ENCODE data around the gene DUOXA1.

DUOXA1 gene

DNA sequence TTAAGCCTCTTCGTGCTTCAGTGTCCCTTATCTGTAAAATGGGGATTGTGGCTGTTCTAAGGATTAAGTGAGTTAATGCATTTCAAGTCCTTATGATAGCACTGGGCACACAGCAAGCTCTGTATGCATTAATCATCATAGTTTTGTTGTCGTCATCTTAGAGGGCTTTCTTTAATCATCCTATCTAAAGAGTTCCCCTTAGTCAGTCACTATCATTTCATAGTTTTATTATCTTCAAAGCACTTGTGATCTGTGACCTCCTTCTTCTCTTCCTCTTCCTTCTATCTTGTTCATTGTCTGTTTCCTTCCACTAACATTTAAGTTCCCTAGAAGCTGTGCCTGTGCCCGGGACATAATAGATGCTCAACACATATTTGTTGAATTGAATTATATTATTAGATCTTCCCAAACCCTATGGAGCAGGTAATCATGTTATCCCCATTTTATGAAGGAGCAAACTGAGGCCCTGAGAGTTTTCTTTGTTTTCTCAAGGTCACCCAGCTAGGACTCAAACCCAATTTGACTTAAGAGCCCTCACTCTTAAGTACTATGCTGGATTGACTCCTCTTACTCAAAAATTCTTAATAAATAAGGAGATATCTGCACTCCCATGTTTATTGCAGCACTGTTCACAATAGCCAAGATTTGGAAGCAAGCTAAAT, 39.8 kb downstream of the DUOXA1 start:
- no peak overlapping the region for H2AFZ ChIP-seq (ENCODE audit: low read length)
- no peak overlapping the region for H3K4me3 ChIP-seq (ENCODE audit: low read length, poor library complexity, severe bottlenecking)
- H4K20me1 ChIP-seq (ENCODE audit: insufficient read depth, low read length, poor library complexity, severe bottlenecking) = no peaks in the 10 kb centered on the region
- H3K79me2 ChIP-seq (ENCODE audit: insufficient read depth, low read length) = no peaks in the 10 kb centered on the region
- no peak overlapping the region for H3K4me2 ChIP-seq (ENCODE audit: low read depth, low read length, poor library complexity, severe bottlenecking)
- H3K9me3 ChIP-seq (ENCODE audit: insufficient read depth, low read depth, low read length) = no peaks in the 10 kb centered on the region
- H3K9me2 ChIP-seq (replicated peaks; ENCODE audit: low read depth, low read length) = no peaks in the 10 kb centered on the region
- H3K36me3 ChIP-seq (ENCODE audit: insufficient read depth, low read length) = no peaks in the 10 kb centered on the region
- TF ChIP-seq, protein P1, sequence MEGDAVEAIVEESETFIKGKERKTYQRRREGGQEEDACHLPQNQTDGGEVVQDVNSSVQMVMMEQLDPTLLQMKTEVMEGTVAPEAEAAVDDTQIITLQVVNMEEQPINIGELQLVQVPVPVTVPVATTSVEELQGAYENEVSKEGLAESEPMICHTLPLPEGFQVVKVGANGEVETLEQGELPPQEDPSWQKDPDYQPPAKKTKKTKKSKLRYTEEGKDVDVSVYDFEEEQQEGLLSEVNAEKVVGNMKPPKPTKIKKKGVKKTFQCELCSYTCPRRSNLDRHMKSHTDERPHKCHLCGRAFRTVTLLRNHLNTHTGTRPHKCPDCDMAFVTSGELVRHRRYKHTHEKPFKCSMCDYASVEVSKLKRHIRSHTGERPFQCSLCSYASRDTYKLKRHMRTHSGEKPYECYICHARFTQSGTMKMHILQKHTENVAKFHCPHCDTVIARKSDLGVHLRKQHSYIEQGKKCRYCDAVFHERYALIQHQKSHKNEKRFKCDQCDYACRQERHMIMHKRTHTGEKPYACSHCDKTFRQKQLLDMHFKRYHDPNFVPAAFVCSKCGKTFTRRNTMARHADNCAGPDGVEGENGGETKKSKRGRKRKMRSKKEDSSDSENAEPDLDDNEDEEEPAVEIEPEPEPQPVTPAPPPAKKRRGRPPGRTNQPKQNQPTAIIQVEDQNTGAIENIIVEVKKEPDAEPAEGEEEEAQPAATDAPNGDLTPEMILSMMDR (conservative IDR thresholded peaks at IDR 0.05; ENCODE audit: low read length) = no peak
- no peaks in the 10 kb centered on the region for H3F3A ChIP-seq (ENCODE audit: low read depth)
- no peaks in the 10 kb centered on the region for H3K27me3 ChIP-seq (ENCODE audit: insufficient read depth, low read length, poor library complexity, severe bottlenecking)
- no peak overlapping the region for H3K9ac ChIP-seq (ENCODE audit: low read depth, low read length, poor library complexity, severe bottlenecking)
- no peaks in the 10 kb centered on the region for H3K4me1 ChIP-seq (ENCODE audit: insufficient read depth, low read length, poor library complexity, severe bottlenecking)

DNA sequence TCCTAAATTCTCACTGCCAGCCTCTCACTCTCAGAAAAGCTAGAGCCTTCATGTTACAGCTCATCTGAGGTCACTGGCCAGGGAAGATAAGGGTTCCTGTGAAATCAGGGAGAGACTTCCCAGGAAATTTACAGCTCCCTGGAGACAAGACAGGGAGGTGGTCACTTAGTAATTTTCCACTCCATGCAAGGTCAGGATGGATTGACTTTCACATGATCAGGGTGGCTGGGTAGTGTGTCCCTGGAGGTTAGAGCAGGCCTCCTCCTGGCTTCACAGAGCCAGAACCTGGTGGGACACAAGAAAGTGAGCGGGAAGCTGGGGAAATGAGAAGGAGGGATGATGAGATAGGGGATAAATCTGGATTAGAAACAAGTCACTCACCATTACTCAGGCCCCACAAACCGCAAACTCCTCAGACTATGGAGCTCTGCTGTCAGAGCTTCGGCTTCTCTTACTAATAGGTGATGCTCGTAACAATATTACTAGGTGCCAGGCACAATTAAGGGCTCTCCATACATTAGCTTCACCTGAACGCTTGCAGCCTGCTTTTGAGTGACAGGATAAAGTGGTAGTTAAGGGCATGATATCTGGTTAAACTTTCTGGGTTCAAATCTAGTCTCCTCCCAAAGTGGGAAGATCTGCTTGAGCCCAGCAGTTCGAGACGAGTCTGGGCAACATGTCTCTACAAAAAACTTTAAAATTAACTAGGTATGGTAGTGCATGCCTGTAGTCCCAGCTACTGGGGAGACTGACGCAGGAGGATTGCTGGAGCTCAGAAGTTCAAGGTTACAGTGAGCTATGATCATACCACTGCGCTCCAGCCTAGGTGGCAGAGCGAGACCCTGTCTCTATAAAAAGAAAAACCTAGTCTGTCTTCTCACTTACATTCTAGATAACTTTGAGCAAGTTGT, 40.6 kb downstream of the DUOXA1 start:
- Histone ChIP-seq H3K9ac (ENCODE audit: low read depth, low read length, poor library complexity, severe bottlenecking) (no peak overlapping the region), H2AFZ (ENCODE audit: low read length) (no peak overlapping the region), H3K4me3 (ENCODE audit: low read length, poor library complexity, severe bottlenecking) (no peak overlapping the region), H3K4me1 (ENCODE audit: insufficient read depth, low read length, poor library complexity, severe bottlenecking) (no peaks in the 10 kb centered on the region), H3F3A (ENCODE audit: low read depth) (no peaks in the 10 kb centered on the region), H3K4me2 (ENCODE audit: low read depth, low read length, poor library complexity, severe bottlenecking) (no peak overlapping the region), H3K9me2 (replicated peaks; ENCODE audit: low read depth, low read length) (no peaks in the 10 kb centered on the region), H3K79me2 (ENCODE audit: insufficient read depth, low read length) (no peaks in the 10 kb centered on the region), H4K20me1 (ENCODE audit: insufficient read depth, low read length, poor library complexity, severe bottlenecking) (no peaks in the 10 kb centered on the region), H3K9me3 (ENCODE audit: insufficient read depth, low read depth, low read length) (no peaks in the 10 kb centered on the region), H3K27me3 (ENCODE audit: insufficient read depth, low read length, poor library complexity, severe bottlenecking) (no peaks in the 10 kb centered on the region), H3K36me3 (ENCODE audit: insufficient read depth, low read length) (no peaks in the 10 kb centered on the region)
- TF ChIP-seq, protein P1 (conservative IDR thresholded peaks at IDR 0.05; ENCODE audit: low read length) = no peak
- TF ChIP-seq EZH2phosphoT487 (IDR thresholded peaks at IDR 0.05; ENCODE audit: borderline replicate concordance) = no peak

DNA sequence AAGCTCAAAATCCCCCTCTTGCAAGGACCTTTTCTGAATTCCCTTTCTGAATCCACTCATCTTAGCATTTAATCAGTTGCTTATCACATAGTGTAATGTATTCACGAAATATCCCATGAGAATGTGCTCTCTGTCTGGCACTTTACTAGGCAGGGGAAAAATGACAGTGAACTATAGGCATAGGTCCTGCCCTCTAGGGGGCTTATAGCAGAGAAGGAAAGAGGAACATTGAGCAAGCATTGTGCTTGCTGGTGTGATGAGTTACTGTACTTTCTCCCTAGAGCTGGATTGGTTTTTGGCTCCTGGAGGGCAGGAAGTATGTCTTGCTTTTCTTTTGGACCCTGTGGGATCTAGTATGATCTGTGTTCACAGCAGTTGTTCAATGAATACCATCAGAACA, 42.2 kb downstream of the DUOXA1 start:
- H3K36me3 ChIP-seq (ENCODE audit: insufficient read depth, low read length) = no peaks in the 10 kb centered on the region
- no peaks in the 10 kb centered on the region for H3K27me3 ChIP-seq (ENCODE audit: insufficient read depth, low read length, poor library complexity, severe bottlenecking)
- no peak overlapping the region for H3K4me2 ChIP-seq (ENCODE audit: low read depth, low read length, poor library complexity, severe bottlenecking)
- no peak for TF ChIP-seq EZH2phosphoT487 (IDR thresholded peaks at IDR 0.05; ENCODE audit: borderline replicate concordance)
- TF ChIP-seq, protein P1 (conservative IDR thresholded peaks at IDR 0.05; ENCODE audit: low read length) = no peak
- no peaks in the 10 kb centered on the region for H3K9me3 ChIP-seq (ENCODE audit: insufficient read depth, low read depth, low read length)
- H2AFZ ChIP-seq (ENCODE audit: low read length) = no peak overlapping the region
- H3K9me2 ChIP-seq (replicated peaks; ENCODE audit: low read depth, low read length) = no peaks in the 10 kb centered on the region
- H4K20me1 ChIP-seq (ENCODE audit: insufficient read depth, low read length, poor library complexity, severe bottlenecking) = no peaks in the 10 kb centered on the region
- H3F3A ChIP-seq (ENCODE audit: low read depth) = no peaks in the 10 kb centered on the region
- H3K4me1 ChIP-seq (ENCODE audit: insufficient read depth, low read length, poor library complexity, severe bottlenecking) = no peaks in the 10 kb centered on the region
- H3K79me2 ChIP-seq (ENCODE audit: insufficient read depth, low read length) = no peaks in the 10 kb centered on the region
- H3K4me3 ChIP-seq (ENCODE audit: low read length, poor library complexity, severe bottlenecking) = no peak overlapping the region
- H3K9ac ChIP-seq (ENCODE audit: low read depth, low read length, poor library complexity, severe bottlenecking) = no peak overlapping the region

Measured in Loucy (cell line).